K562 (cell line): Measurements from ENCODE around the gene RIN3.
A peak's percentile ranks its signal among the peaks of the same experiment; 100 is the strongest.

Experiments used
- CTCF ChIP-seq, 3 experiments: IDR thresholded peaks in 2 of 3; conservative IDR thresholded peaks in 1 of 3; 2 replicates each; pipeline ENCODE4 v1.5.1; 2011 to 2012; ENCODE audit warnings: low read length in 3 of 3, mild to moderate bottlenecking in 3 of 3, control low read depth in 2 of 3, improper control_type of control experiment in 1 of 3, inconsistent platforms in 1 of 3, low read depth in 1 of 3, mixed read lengths in 1 of 3, moderate library complexity in 1 of 3; ENCODE audit not compliant: insufficient read depth in 2 of 3
- JUNB ChIP-seq: fragments of 450-650 bp; formaldehyde crosslinking; conservative IDR thresholded peaks from 2 replicates; pipeline ENCODE4 v1.4.0; 2020; ENCODE audit warnings: mild to moderate bottlenecking
- KLF10 ChIP-seq: fragments of 250-450 bp; sonication (Bioruptor Pico); IDR thresholded peaks from 2 replicates; pipeline ENCODE4 v1.6.1; 2021; ENCODE audit warnings: matching md5 sums
- MAX ChIP-seq: sonication (generic); formaldehyde crosslinking; IDR thresholded peaks from 2 replicates; pipeline ENCODE4 v1.9.0; 2022; ENCODE audit warnings: mild to moderate bottlenecking, missing genetic modification reagents
- NR2C2 ChIP-seq, 2 experiments: fragments of 200-800 bp in 1 of 2; sonication (Bioruptor generic) in 1 of 2; sonication (generic) in 1 of 2; formaldehyde crosslinking in 1 of 2; IDR thresholded peaks; 2 replicates each; pipeline versions ENCODE4 v1.6.1 to v1.8.0; 2016 to 2022; ENCODE audit warnings: mild to moderate bottlenecking in 1 of 2, missing compliant biosample characterization in 1 of 2, missing genetic modification characterization in 1 of 2, missing genetic modification reagents in 1 of 2
- NRF1 ChIP-seq, 2 experiments: fragments of 450-650 bp; IDR thresholded peaks in 1 of 2; conservative IDR thresholded peaks in 1 of 2; 2 replicates each; pipeline ENCODE4 v1.6.1; 2014; ENCODE audit warnings: mild to moderate bottlenecking in 2 of 2
- REST ChIP-seq, 2 experiments: fragments of 450-650 bp; formaldehyde crosslinking in 1 of 2; IDR thresholded peaks; 2 replicates each; pipeline versions ENCODE4 v1.4.0 to v1.6.1; 2014 to 2020; ENCODE audit warnings: mild to moderate bottlenecking in 2 of 2, borderline replicate concordance in 1 of 2, low read depth in 1 of 2
- SMAD1 ChIP-seq: fragments of 150-350 bp; IDR thresholded peaks from 2 replicates; pipeline ENCODE4 v1.6.1; 2014; ENCODE audit warnings: low read length, low read depth; ENCODE audit not compliant: partially characterized antibody
- TAF9B ChIP-seq: fragments of 450-650 bp; IDR thresholded peaks from 2 replicates; pipeline ENCODE4 v1.6.1; 2018; ENCODE audit warnings: mild to moderate bottlenecking; ENCODE audit not compliant: partially characterized antibody
- ZNF174 ChIP-seq: fragments of 250-450 bp; sonication (Bioruptor Pico); IDR thresholded peaks from 2 replicates; pipeline ENCODE4 v1.4.0; 2020; ENCODE audit warnings: mild to moderate bottlenecking
- ZNF655 ChIP-seq: fragments of 250-450 bp; sonication (Bioruptor Pico); IDR thresholded peaks from 2 replicates; pipeline ENCODE4 v1.5.0; 2021

- TF ChIP-seq SMAD1: no peak
- TF ChIP-seq CTCF (IDR thresholded peaks at IDR 0.05 in 2 of 3, conservative IDR thresholded peaks at IDR 0.05 in 1 of 3; ENCODE audit: insufficient read depth in 2 of 3, low read depth in 1 of 3, low read length in 3 of 3): no peak
- no peak for TF ChIP-seq NR2C2 (CRISPR knock-in tag; IDR thresholded peaks at IDR 0.05)
- TF ChIP-seq NR2C2 (tag; IDR thresholded peaks at IDR 0.05): peak; percentile 58
- TF ChIP-seq REST (IDR thresholded peaks at IDR 0.05; ENCODE audit: borderline replicate concordance): no peak
- no peak; the same call in 1 of the 2 replicates for TF ChIP-seq REST (CRISPR knock-in tag; IDR thresholded peaks at IDR 0.05; ENCODE audit: low read depth)
- TF ChIP-seq MAX: no peak
- TF ChIP-seq NRF1 (conservative IDR thresholded peaks at IDR 0.05 in 1 of 2, IDR thresholded peaks at IDR 0.05 in 1 of 2): no peak
- TF ChIP-seq TAF9B: no peak
- TF ChIP-seq ZNF655 (CRISPR knock-in tag): no peak
- TF ChIP-seq KLF10 (CRISPR knock-in tag): no peak; the same call in 1 of the 2 replicates
- TF ChIP-seq JUNB (CRISPR knock-in tag): no peak
- TF ChIP-seq ZNF174 (CRISPR knock-in tag): no peak
Observed at GRCh38 chr14:92575748-92576303, 62.2 kb downstream of the RIN3 start.
